ENCODE results near the gene DNAJB8. TPM values are rescaled to one million over a fixed set of nuclear protein-coding genes. Genes with fewer than 3 reads are reported as not detected.

The DNAJB8 gene
- total RNA-seq, 1 donor = under 0.01 TPM

DNA sequence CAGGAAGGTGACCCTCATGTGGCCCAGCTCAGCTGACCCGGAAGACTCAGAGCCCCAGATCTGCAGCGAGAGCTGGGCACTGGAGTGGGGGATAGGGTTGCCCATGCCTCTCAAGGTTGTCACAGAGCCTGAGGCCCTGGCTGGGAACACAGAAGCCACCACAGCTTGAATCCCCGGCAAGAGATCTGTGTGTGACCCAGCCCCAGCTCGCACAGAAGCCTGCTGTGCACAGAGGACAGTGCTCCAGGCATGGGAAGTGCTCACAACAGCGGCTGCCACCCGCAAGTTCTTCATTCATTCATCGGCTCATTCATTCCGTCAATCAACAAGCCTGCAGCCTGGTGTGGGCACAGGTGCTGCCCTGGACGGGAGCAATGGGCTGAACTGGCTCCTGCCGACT, 36.4 kb downstream of the DNAJB8 start:
- DNase-seq (ENCODE audit: low read depth in 2 of 3, low spot score in 2 of 3) = no peak

DNA sequence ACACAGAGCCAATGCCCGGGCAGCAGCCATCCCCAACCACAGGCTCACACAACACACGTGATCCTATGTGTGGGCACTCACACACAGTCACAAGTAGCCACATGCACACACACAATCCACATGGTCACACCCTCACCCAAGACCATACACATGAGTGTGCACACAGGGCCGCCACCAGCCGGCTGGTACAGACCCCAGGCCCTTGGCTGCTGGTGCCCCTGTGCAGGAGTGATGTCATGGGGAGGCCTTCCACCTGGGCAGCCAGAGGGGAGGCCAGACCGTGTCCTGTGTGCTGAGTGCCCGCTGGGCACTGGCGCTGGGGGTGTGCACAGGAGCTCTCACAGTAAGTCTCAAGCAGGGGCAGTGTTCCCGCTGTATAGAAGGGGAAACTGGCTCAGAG, 36.9 kb downstream of the DNAJB8 start:
- no peak for DNase-seq (ENCODE audit: low read depth in 2 of 3, low spot score in 2 of 3)

- no peak for DNase-seq (ENCODE audit: low read depth in 2 of 3, low spot score in 2 of 3)
Observed at GRCh38 chr3:128429275-128429674, 37.4 kb downstream of the DNAJB8 start.

GRCh38 chr3:128427872-128428822, 38.5 kb downstream of the DNAJB8 start:
- no peak for DNase-seq (ENCODE audit: low read depth in 2 of 3, low spot score in 2 of 3)

DNA sequence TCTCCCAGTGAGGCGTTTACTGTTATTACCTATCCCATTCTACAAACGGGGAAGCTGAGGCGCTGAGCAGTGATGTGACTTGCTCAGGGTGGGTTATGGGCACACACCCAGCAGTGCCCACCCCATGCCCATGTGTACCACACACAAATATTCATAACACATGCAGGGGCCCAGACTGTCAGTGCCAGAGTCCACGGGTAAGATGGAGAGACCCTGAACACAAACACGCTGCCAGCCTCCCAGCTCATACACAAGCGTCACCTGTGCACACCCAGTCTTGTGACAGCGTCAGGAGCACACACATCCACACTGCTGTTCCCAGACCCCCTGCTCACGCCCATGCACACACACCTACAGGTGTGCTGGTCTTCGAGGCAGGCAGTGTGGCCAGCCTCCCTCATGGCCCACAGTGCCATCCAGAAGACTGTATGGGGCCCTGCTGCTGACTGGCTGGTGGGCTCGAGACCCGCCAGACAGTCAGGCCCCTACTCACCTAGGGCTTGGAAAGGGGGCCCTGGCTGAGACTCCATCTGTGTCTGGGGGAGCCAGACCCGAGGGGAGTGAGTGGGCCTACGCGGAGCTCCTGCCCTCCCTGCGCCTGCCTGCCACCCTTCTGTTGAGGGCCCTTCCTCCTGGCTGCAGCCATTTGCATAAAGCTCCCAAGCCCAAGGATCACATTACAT, 39.4 kb downstream of the DNAJB8 start:
- no peak for DNase-seq (ENCODE audit: low read depth in 2 of 3, low spot score in 2 of 3)

DNA sequence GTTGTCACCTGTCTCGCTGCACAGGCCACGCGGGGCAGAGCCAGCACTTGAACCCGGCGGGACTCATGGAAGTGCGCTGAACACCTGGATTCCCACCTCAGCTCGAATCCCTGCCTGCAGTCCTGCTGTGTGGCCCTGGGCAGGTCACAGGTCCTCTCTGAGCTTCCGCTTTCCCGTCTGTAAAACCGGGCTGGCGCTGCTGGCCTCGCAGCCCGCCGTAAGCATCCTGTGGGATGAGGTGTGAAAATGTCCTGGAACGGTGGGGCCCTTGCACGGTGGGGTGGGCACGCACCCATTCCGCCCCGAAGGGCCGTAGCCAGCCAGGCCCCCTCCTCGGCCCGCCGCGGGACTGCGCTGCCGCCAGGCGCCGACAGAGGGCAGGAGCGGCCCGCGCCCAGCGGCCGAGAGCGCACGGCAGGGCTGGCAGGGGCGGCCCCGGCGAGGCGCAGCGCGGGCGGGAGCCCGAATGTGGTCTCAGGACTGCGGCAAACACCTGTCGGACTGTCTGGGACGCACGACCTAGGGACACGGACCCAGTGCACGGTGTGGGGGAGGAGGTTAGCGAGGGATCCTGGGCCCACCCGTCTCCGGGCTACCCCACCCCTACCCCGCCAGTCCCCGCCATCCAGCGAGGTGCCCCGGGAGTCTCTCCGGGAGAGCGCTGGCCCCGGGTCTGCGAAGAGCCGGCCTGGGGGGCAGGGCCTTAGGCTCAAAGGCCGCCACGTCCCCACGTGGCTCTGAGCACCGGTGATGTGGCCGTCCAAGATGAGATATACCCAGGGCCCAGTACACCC, 40.4 kb downstream of the DNAJB8 start:
- DNase-seq (ENCODE audit: low read depth in 2 of 3, low spot score in 2 of 3) = peak; percentile 33 to 57 (median 42)

- no peak for DNase-seq (ENCODE audit: low read depth in 2 of 3, low spot score in 2 of 3)
Observed at GRCh38 chr3:128425846-128426127, 40.9 kb downstream of the DNAJB8 start.

DNA sequence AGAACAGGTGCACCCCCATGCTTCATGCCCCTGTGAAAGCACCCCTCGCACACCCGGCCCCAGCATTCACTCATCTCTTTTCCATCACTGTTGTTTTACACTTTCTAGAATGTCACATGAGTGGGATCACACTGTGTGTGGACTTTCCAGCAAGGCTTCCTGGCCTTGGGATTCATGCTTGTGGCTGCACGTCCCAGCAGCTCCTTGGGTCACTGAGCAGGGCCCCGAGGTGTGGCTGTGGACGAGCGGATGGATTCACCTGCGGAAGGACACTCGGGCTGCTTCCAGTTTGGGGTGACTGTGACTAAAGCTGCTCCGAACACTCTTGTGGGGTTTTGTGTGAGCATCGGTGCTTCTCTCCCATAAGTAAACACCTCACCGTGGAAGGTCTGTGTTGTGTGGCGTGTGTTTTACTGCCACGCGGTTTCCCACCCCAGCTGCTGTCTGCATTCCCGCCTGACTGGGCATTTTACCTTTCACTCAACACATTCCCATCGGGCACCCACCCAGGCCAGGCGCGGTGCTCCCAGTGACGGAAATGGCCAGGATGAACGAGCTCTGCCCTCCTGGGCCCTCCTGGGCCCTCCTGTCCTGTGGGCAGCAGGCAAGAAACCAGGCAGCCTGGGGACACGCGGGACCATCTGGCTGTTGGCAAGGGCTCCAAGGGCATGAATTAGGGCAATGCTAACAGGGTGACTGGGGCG, 41.4 kb downstream of the DNAJB8 start:
- no peak for DNase-seq (ENCODE audit: low read depth in 2 of 3, low spot score in 2 of 3)

GRCh38 chr3:128424508-128425069, 42.1 kb downstream of the DNAJB8 start:
- DNase-seq (ENCODE audit: low read depth in 2 of 3, low spot score in 2 of 3) = no peak

GRCh38 chr3:128423525-128424147, 43.1 kb downstream of the DNAJB8 start:
- no peak for DNase-seq (ENCODE audit: low read depth in 2 of 3, low spot score in 2 of 3)

- no peak for DNase-seq (ENCODE audit: low read depth in 2 of 3, low spot score in 2 of 3)
Observed at GRCh38 chr3:128422762-128423524, 43.7 kb downstream of the DNAJB8 start.

GRCh38 chr3:128421966-128422365, 44.7 kb downstream of the DNAJB8 start:
- DNase-seq (ENCODE audit: low read depth in 2 of 3, low spot score in 2 of 3) = no peak

- no peak for DNase-seq (ENCODE audit: low read depth in 2 of 3, low spot score in 2 of 3)
Observed at GRCh38 chr3:128421439-128421836, 45.3 kb downstream of the DNAJB8 start.

GRCh38 chr3:128420720-128421438, 45.8 kb downstream of the DNAJB8 start:
- DNase-seq (ENCODE audit: low read depth in 2 of 3, low spot score in 2 of 3) = no peak

GRCh38 chr3:128420289-128420688, 46.4 kb downstream of the DNAJB8 start:
- DNase-seq (ENCODE audit: low read depth in 2 of 3, low spot score in 2 of 3) = no peak

DNA sequence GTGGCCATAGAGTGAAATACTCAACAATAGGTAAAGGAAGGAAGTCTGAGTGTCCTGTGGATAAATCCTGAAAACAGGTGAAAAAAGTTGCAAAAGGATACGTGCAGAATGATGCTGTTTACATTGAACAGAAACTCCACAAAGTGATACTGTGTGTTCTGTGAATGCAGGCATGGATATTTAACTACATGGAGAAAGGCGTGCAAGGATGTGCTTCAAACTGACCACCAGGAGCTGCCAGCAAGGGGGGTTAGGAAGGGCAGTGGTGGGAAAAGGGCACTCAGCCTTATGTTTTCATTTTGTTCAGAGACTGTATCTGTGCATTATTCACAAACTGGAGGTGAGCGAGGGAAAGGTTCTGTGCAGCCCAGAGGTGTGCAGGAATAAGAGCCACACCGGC, 47.4 kb downstream of the DNAJB8 start:
- DNase-seq (ENCODE audit: low read depth in 2 of 3, low spot score in 2 of 3) = no peak

- no peak for DNase-seq (ENCODE audit: low read depth in 2 of 3, low spot score in 2 of 3)
Observed at GRCh38 chr3:128418900-128419299, 47.8 kb downstream of the DNAJB8 start.

- no peak for DNase-seq (ENCODE audit: low read depth in 2 of 3, low spot score in 2 of 3)
Observed at GRCh38 chr3:128416578-128417211, 50.0 kb downstream of the DNAJB8 start.
